ENCODE results near the gene KCNK5. TPM values are rescaled to one million over a fixed set of nuclear protein-coding genes. Genes with fewer than 3 reads are reported as not detected.

The KCNK5 gene
- polyA plus RNA-seq, 6 donors from 2014 or later, result 0.16 TPM; not detected in 5

DNA sequence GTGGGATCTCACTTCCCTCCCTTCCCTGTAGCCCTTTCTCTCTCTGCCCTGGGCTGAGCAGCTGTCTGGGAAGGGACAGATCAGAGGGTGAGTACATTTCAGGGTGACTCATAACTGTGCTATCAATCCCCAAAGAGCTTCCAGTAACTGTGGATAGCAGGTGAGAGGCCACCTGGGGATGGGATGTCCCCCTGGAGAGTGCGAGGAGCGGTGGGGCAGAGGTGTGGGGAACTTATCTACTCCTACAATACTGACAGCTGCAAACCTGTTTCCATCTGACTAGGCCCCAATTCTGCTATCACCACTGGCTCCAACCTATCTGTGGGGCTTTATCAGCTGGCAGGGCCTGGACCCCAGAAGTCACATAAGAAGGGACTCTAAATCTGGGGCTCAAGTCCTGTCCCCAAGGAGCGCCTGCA, 32.6 kb downstream of the KCNK5 start:
- H3K4me1 Mint-ChIP-seq, result peaks cover 26 to 38% (median 37%) of the 10 kb centered on the region in 3 donors
- peaks cover 10 to 45% (median 32%) of the 10 kb centered on the region in 3 donors for H3K27me3 Mint-ChIP-seq
- no peaks in the 10 kb centered on the region for H3K36me3 Mint-ChIP-seq
- DNase-seq, result no peak
- peak overlapping the region in 4 of 8 donors; percentile 9 to 76 (median 45) for H3K4me3 Mint-ChIP-seq
- H3K27ac Mint-ChIP-seq, result peak overlapping the region in 1 of 6 donors; percentile 88
- no peak for ATAC-seq (ENCODE audit: low read depth in 2 of 2)
- H3K9me3 Mint-ChIP-seq, result peaks cover 0 to 2% (median 0%) of the 10 kb centered on the region in 7 donors

DNA sequence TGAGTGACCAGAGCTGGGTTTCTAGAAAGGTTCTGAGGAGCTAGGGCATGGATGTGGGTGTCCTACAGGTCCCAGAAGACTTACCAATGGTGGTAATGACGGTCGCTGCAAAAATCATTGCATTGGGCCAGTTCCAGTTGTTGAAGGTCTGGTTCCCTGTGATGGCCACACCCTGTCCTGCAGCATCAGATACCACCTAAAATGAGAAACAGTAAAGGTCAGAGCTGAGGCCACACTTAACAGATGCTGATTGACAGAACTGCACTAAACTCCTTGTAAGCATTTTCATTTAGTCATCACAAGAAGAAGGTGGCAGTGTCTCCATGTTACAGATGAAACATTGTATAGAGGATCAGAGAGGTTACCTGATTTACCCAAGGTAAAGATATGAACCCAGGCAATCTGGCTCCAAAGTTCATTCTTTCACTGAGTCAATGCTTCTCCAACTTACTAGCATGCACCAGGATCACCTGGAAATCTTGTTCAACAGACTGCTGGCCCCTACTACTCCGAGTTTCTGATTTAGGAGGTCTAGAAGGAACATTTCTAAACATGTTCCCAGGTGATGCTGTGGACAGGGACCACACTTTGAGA, 33.4 kb downstream of the KCNK5 start:
- H3K36me3 Mint-ChIP-seq, result no peaks in the 10 kb centered on the region
- DNase-seq (no peak), ATAC-seq (ENCODE audit: low read depth in 2 of 2) (no peak)
- peaks cover 0 to 2% (median 0%) of the 10 kb centered on the region in 7 donors for H3K9me3 Mint-ChIP-seq
- no peak overlapping the region for H3K27ac Mint-ChIP-seq
- H3K27me3 Mint-ChIP-seq, result peaks cover 10 to 45% (median 38%) of the 10 kb centered on the region in 3 donors
- peak overlapping the region in 1 of 8 donors; percentile 25 for H3K4me3 Mint-ChIP-seq
- H3K4me1 Mint-ChIP-seq, result peaks cover 26 to 38% (median 37%) of the 10 kb centered on the region in 3 donors

DNA sequence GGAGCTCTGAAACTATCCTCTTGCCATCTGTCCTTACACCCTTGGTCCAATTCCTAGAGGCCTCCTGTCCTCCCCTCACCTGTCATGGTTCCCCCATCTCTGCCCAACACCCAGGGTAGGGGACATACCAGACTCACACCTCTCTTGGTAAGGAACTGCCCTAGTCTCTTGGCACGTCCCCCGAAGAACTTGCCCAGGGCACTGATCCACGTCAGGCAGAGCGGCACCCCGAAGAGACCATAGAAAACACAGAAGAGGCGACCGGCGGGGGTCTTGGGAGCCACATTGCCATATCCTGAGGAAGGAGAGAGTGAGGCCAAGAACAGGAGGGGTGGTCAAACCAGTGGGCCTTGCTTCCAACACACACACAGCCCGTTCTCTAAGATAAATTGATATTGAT, 34.8 kb downstream of the KCNK5 start:
- Mint-ChIP-seq H3K4me3 (no peak overlapping the region), H3K27me3 (peaks cover 18 to 45% (median 43%) of the 10 kb centered on the region in 3 donors), H3K27ac (peak overlapping the region in 2 of 6 donors; percentile 26 to 76), H3K4me1 (peaks cover 26 to 41% (median 29%) of the 10 kb centered on the region in 3 donors), H3K36me3 (no peaks in the 10 kb centered on the region), H3K9me3 (peaks cover 0 to 2% (median 0%) of the 10 kb centered on the region in 7 donors)
- no peak for DNase-seq
- no peak for ATAC-seq (ENCODE audit: low read depth in 2 of 2)

DNA sequence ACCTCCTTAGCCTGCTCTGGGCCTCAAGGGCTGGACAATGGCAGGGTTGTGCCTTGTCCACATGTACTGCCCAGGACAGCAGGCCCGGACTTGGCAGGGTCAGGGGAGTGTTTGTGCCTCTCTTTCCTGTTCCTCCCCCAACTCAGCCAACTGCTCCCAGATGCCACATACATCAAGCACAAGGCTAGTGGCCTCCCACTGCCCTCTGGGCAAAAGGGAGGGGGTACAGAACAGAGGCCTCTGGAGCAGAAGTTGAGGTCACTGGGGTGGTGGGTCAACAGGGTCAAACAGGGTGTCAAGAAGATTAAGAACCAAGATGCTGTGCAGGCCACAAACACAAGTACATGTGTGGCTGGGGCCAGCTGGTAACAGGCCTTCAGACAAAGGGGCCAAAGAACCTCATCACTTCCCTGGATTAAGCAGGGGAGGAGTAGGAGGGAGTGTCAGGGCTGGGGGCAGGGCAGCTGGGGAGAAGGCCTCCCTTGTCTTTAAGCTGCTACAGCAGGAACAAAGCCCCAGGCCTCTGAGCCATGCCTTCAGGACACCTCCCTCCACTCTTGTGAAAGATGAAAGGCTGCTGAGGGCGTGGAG, 36.0 kb downstream of the KCNK5 start:
- Mint-ChIP-seq H3K27ac (no peak overlapping the region), H3K9me3 (peaks cover 0 to 2% (median 0%) of the 10 kb centered on the region in 7 donors), H3K4me1 (peaks cover 24 to 40% (median 27%) of the 10 kb centered on the region in 3 donors), H3K36me3 (no peaks in the 10 kb centered on the region), H3K27me3 (peaks cover 29 to 57% (median 47%) of the 10 kb centered on the region in 3 donors), H3K4me3 (no peak overlapping the region)
- DNase-seq (no peak), ATAC-seq (ENCODE audit: low read depth in 2 of 2) (no peak)

DNA sequence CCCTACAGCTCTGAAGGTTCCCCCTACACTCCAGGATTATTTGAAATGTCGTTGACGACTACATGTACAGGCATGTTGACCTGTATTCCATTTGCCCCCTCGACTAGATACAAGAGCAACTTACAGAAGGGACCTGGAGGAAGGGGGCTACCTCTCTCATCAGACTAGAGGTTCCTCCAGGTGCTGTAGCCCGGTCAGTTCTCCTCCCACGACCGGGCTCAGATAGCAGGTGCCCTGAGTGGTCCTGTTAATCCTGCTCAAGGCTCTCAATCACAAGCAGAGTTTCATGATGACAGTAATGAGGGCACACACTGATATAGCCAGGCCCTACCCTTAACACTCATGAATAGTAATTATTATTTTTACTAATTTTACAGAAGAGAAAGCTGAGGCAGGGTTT, 36.5 kb downstream of the KCNK5 start:
- Mint-ChIP-seq H3K9me3 (peaks cover 0 to 2% (median 0%) of the 10 kb centered on the region in 7 donors), H3K4me1 (peaks cover 19 to 35% (median 21%) of the 10 kb centered on the region in 3 donors), H3K27me3 (peaks cover 30 to 63% (median 44%) of the 10 kb centered on the region in 3 donors), H3K4me3 (no peak overlapping the region), H3K27ac (peak overlapping the region in 1 of 6 donors; percentile 25), H3K36me3 (no peaks in the 10 kb centered on the region)
- DNase-seq, result no peak
- ATAC-seq (ENCODE audit: low read depth in 2 of 2), result no peak

DNA sequence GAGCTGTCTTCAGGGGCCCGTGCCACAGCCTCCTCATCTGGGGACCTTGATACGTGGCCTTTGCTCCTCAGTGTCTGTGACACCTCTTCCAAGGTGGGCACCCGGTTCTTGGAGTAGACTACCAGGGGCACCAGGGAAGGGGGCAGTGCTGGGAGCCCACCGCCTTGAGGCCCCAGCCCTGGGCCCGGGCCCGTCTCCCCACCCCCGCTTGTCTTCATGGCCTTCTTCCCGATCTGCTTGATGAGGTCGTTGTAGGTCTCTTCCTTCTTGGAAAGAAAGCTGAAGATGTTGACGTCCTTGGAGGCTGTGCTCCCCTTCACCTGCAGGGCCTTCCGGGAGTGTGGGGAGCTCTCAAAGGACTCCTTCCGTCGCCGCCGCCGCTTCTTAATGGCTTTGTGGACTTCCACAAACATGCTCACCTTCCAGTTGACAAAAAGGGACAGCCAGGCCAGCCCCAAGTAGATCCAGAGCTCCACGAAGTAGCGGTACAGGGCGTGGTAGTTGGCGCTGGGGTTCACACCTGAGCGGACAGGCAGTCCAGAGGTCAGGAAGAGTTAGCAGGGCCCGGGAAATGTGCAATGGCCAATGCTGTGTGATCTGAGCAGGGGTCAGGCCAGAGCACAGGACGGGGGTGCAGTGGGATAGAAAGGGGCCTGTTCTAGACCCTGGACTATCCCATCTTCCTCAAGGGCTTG, 37.9 kb downstream of the KCNK5 start:
- Mint-ChIP-seq H3K36me3 (no peaks in the 10 kb centered on the region), H3K4me1 (peaks cover 5 to 21% (median 8%) of the 10 kb centered on the region in 3 donors), H3K4me3 (no peak overlapping the region), H3K27ac (no peak overlapping the region), H3K27me3 (peaks cover 30 to 67% (median 47%) of the 10 kb centered on the region in 3 donors), H3K9me3 (peaks cover 0 to 2% (median 0%) of the 10 kb centered on the region in 7 donors)
- no peak for ATAC-seq (ENCODE audit: low read depth in 2 of 2)
- DNase-seq, result no peak

DNA sequence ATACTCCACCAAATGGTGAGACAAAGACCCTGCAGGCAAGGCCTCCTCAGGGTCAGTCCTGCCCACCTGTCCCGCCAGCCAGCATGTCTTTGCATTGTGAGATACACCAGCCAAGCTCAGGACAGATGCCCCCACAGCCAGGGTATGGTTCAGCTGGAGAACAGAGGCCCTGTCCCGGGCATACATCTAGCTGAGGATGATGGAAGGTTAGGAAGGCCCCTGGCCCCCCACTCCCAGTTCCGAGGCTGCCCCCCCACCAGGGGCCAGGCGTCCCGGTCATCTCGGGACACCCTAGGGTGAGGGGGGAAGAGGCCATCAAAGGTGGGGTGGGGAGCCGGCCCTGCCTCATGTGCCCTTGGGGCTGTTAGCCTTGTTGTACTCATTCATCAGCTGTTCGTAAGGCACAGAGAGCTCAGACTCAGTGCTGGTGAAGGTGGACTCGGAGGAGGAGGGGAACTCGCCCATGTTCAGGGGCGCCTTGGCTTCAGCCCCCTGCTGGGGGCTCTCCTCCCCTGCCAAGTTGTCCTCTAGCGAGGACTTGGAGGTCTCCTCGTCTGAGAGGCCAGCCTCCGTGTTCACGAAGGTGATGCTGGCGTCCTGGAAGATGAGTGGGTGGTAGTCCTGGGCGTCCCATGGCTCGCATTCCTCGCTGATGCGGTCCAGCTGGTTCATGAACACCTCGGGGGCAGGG, 38.6 kb downstream of the KCNK5 start:
- DNase-seq (no peak), ATAC-seq (ENCODE audit: low read depth in 2 of 2) (no peak)
- H3K9me3 Mint-ChIP-seq, result peaks cover 0 to 2% (median 0%) of the 10 kb centered on the region in 7 donors
- peaks cover 3 to 19% (median 8%) of the 10 kb centered on the region in 3 donors for H3K4me1 Mint-ChIP-seq
- no peaks in the 10 kb centered on the region for H3K36me3 Mint-ChIP-seq
- peaks cover 30 to 74% (median 47%) of the 10 kb centered on the region in 3 donors for H3K27me3 Mint-ChIP-seq
- no peak overlapping the region for H3K27ac Mint-ChIP-seq
- no peak overlapping the region for H3K4me3 Mint-ChIP-seq

DNA sequence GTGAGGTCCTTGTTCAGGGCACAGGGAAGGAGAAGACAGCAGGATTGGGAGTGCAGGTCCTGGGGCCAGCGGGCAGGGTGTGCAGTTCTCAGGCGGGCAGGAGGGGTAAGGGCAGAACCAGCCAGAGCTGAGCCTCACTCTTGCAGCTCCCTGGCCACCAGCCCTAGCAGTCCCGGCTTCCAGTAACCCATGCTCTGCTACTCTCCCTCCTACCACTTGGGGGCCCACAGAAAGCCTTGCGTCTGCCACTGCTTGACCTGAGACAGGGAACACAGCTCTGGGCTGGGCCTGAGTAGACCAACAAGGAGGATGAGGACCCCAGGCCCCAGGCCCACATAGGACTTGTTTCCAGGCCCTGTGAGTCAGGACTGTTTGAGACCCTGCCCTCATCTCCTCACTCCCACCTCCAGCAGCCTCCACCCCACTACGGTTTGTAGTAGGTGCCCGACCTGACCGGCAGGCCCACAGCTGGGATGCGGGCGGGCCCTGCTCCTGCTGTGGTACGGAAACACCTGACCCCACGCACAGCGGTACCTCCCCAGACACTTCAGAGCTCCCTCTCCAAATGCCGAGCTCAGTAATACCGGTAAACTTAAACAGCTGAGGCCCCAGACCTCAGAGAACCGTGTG, 39.2 kb downstream of the KCNK5 start:
- DNase-seq (no peak), ATAC-seq (ENCODE audit: low read depth in 2 of 2) (no peak)
- Mint-ChIP-seq H3K4me3 (no peak overlapping the region), H3K27me3 (peaks cover 30 to 75% (median 46%) of the 10 kb centered on the region in 3 donors), H3K27ac (no peak overlapping the region), H3K9me3 (peaks cover 0 to 2% (median 0%) of the 10 kb centered on the region in 7 donors), H3K4me1 (peaks cover 3 to 19% (median 8%) of the 10 kb centered on the region in 3 donors), H3K36me3 (no peaks in the 10 kb centered on the region)

DNA sequence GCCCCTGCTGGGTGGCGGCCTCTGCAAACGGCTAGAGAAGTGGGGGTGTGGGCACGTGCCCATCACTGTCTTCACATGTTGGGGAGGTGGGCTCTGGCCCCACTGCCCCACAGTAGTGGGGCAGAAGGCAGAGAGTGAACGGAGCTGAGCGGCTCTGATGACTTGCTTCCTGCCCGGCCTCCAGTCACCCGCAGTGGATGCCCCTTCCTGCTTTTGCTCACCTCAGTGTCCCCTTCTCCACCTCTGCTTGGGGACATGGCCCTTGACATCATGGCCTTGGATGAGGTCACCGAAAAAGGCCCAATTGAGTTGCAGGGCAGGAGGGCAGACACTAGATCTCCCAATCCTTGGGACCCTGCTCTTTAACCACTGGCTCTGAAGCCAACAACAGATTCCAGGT, 40.1 kb downstream of the KCNK5 start:
- Mint-ChIP-seq H3K9me3 (peaks cover 0 to 2% (median 0%) of the 10 kb centered on the region in 7 donors), H3K4me3 (no peak overlapping the region), H3K27me3 (peaks cover 30 to 66% (median 38%) of the 10 kb centered on the region in 3 donors), H3K27ac (peak overlapping the region in 2 of 6 donors; percentile 12 to 14), H3K36me3 (no peaks in the 10 kb centered on the region), H3K4me1 (peaks cover 3 to 19% (median 8%) of the 10 kb centered on the region in 3 donors)
- DNase-seq (no peak), ATAC-seq (ENCODE audit: low read depth in 2 of 2) (no peak)

DNA sequence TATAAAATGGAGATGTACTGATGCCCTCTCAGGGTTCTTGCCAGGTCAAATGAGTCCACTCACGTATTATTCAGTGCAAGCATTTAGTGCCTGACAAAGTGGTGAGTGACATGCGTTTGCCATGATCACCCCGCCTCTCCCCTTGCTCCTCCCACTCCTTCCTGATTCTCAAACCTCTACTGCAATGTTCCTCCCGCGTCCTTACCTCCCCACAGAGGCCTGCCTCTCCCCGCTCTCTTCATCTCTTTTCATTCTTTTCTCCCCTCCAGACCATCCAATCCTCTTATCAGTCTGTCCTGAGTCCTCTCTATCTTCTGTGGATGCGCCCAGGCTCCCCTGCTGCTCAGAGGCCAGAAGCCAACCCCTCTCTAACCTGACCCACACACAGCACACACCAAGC, 40.7 kb downstream of the KCNK5 start:
- no peak for ATAC-seq (ENCODE audit: low read depth in 2 of 2)
- DNase-seq, result no peak
- no peaks in the 10 kb centered on the region for H3K36me3 Mint-ChIP-seq
- H3K27ac Mint-ChIP-seq, result no peak overlapping the region
- H3K27me3 Mint-ChIP-seq, result peaks cover 30 to 63% (median 36%) of the 10 kb centered on the region in 3 donors
- H3K9me3 Mint-ChIP-seq, result peaks cover 0 to under 1% (median 0%) of the 10 kb centered on the region in 7 donors
- no peak overlapping the region for H3K4me3 Mint-ChIP-seq
- H3K4me1 Mint-ChIP-seq, result peaks cover 3 to 19% (median 6%) of the 10 kb centered on the region in 3 donors

DNA sequence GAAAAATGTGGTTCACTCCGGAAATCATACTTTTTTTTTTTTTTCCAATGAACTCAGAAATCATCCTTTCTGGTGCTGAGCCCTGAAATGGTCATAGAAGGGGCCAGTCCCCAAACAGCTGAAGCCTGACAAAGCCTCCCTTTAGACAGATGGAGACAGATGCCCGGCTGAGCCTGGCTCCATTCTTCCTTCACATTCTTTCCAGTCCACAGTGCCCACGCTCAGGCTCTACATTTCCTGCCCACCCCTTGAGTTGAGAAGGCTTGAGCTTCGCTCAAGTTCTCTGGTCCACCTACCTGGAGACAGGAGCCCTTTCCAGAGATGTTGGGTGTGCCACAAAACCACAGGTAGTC, 41.2 kb downstream of the KCNK5 start:
- Mint-ChIP-seq H3K27ac (peak overlapping the region in 1 of 6 donors; percentile 59), H3K9me3 (no peaks in the 10 kb centered on the region), H3K27me3 (peaks cover 26 to 63% (median 38%) of the 10 kb centered on the region in 3 donors), H3K36me3 (no peaks in the 10 kb centered on the region), H3K4me3 (no peak overlapping the region), H3K4me1 (peaks cover 3 to 19% (median 5%) of the 10 kb centered on the region in 3 donors)
- no peak for ATAC-seq (ENCODE audit: low read depth in 2 of 2)
- DNase-seq, result no peak

DNA sequence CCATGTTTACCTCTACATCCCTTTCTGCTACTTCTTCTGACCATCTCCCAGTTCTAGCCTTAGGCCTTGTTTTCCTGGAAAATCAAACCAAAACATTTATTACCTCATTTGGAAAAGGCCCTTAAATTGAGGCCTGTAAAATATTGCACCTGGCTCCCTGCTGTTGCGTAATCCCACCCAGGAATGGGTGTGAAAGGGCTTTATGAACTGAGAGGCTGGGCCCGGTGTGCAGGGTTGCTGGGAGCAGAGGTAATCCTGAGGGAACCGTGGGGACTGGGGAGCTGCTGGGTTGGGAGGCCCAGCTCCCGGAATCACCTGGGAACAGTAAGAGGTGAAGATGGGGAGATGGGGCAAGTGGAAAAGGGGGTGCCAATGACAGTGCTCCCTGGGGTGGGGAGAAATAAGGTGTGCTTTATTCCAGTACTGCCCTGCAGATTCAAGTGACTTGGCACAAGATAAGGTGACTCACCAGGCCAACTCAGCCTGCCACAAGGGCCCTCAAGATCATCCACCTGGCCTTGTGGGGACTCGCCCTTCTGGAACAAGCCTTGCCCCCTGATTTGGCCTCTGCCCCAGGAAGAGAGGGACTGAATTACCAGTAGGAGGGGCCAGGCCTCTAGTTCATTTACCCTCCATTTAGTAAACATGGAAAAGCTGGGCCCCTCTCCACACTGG, 44.2 kb downstream of the KCNK5 start:
- DNase-seq (no peak), ATAC-seq (ENCODE audit: low read depth in 2 of 2) (no peak)
- Mint-ChIP-seq H3K36me3 (no peaks in the 10 kb centered on the region), H3K27me3 (peaks cover 26 to 65% (median 37%) of the 10 kb centered on the region in 3 donors), H3K4me1 (peaks cover 3 to 16% (median 5%) of the 10 kb centered on the region in 3 donors), H3K27ac (no peak overlapping the region), H3K4me3 (peak overlapping the region in 1 of 8 donors; percentile 3), H3K9me3 (no peaks in the 10 kb centered on the region)
